Transverse colon (tissue), 4 donors: ENCODE results near the gene ZNF280A. TPM values are rescaled to one million over a fixed set of nuclear protein-coding genes. Genes with fewer than 3 reads are reported as not detected.

ENCODE experiments used
- DNase-seq: peaks from one replicate; pipeline ENCODE4 v3.0.0-alpha.2; 2019
- H3K27ac ChIP-seq, 4 donors: fragments of 200-600 bp; sonication (generic); 2 replicates each; pipeline ENCODE4 v1.5.1; 2016 to 2018; ENCODE audit warnings: inconsistent platforms in 4 of 4
- H3K27me3 ChIP-seq: fragments of 200-600 bp; sonication (generic); 2 replicates; pipeline ENCODE4 v1.5.1; 2017; ENCODE audit warnings: inconsistent platforms
- H3K36me3 ChIP-seq, 4 donors: fragments of 200-600 bp; sonication (generic); 2 replicates each; pipeline ENCODE4 v1.5.1; 2017 to 2019; ENCODE audit warnings: inconsistent platforms in 4 of 4
- H3K4me1 ChIP-seq, 4 donors: fragments of 200-600 bp; sonication (generic); 2 replicates each; pipeline ENCODE4 v1.5.1; 2017 to 2020; ENCODE audit warnings: inconsistent platforms in 4 of 4
- H3K4me3 ChIP-seq, 4 donors: fragments of 200-600 bp; sonication (generic); 1 replicate in 1 of 4; 2 replicates in 3 of 4; pipeline versions ENCODE4 v1.5.1 to v1.6.1; 2017 to 2019; ENCODE audit warnings: inconsistent platforms in 4 of 4
- H3K9me3 ChIP-seq, 2 donors: fragments of 200-600 bp; sonication (generic); 2 replicates each; pipeline ENCODE4 v1.5.1; 2017 to 2019; ENCODE audit warnings: inconsistent platforms in 2 of 2
- EP300 ChIP-seq: sonication (generic); formaldehyde crosslinking; IDR thresholded peaks from one replicate; pipeline ENCODE4 v1.6.1; 2017; ENCODE audit warnings: antibody characterized with exemption, low read depth
- POLR2A ChIP-seq: fragments of 450-650 bp; IDR thresholded peaks from one replicate; pipeline ENCODE4 v1.6.1; 2016; ENCODE audit warnings: antibody characterized with exemption, mild to moderate bottlenecking, moderate library complexity
- POLR2AphosphoS5 ChIP-seq, 3 donors: sonication (generic); formaldehyde crosslinking; IDR thresholded peaks; one replicate each; pipeline ENCODE4 v1.6.1; 2016; ENCODE audit warnings: antibody characterized with exemption in 3 of 3
- WGBS, 2 donors: methylation state at CpG; one replicate each; pipeline ENCODE4 v1.1.5; 2018; ENCODE audit warnings: low coverage in 1 of 2; 5-methylcytosine and 5-hydroxymethylcytosine counted together
- in situ Hi-C, 4 donors: fragments of 200-750 bp; cut with MboI; loops; one replicate each; pipeline versions ENCODE4 v1.15.0 to v1.15.1; 2017; ENCODE audit warnings: low sequenced_read_pairs in 3 of 4, low pct_ligation_motif_present in 1 of 4, low pct_unique_long_range_greater_than_20kb in 1 of 4
- intact Hi-C: fragments of 100-400 bp; cut with DNase I; formaldehyde crosslinking; loops from one replicate; pipeline ENCODE4 v1.15.1; 2023; ENCODE audit warnings: low total_unique reads
- total RNA-seq, 4 donors: library from RNA; depleted of rRNA; stranded (reverse); fragments of >200 nt; gene quantifications; one replicate each; pipeline ENCODE4 v1.1.0, GENCODE V29; 2016
- TF ChIP-seq, protein P1 (sequence below), 5 experiments: fragments of 200-600 bp in 3 of 5; fragments of 450-650 bp in 2 of 5; sonication (generic) in 3 of 5; IDR thresholded peaks; 1 replicate in 2 of 5; 2 replicates in 3 of 5; pipeline ENCODE4 v1.5.1; 2016 to 2017; ENCODE audit warnings: antibody characterized with exemption in 5 of 5, inconsistent platforms in 3 of 5, mild to moderate bottlenecking in 2 of 5, moderate library complexity in 1 of 5

Gene ZNF280A
- total RNA-seq, 4 donors from 2014 or later, result not detected

DNA sequence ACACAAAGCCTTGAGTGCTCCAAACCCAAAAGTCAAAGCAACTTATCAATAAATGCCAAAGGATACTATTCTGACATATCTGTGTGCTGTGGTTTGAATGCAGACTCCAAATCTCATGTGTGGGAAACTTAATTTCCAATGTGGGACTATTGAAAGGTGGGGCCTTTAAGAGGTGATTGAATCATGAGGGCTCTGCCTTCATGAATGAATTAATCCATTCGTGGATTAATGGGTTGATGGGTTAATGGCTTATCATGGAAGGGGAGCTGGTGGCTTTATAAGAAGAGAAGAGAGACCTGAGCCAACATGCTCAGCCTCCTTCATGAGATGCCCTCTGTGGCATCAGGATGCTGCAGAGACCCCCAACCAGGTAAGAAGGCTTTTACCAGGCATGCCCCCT is 16.8 kb upstream of the ZNF280A start:
- in situ Hi-C loops (no loop called here), intact Hi-C loops (no loop called here)
- no peaks in the 10 kb centered on the region for H3K9me3 ChIP-seq
- no peaks in the 10 kb centered on the region for H3K4me1 ChIP-seq
- H3K4me3 ChIP-seq, result no peak overlapping the region
- no peak for DNase-seq
- TF ChIP-seq, protein P1, sequence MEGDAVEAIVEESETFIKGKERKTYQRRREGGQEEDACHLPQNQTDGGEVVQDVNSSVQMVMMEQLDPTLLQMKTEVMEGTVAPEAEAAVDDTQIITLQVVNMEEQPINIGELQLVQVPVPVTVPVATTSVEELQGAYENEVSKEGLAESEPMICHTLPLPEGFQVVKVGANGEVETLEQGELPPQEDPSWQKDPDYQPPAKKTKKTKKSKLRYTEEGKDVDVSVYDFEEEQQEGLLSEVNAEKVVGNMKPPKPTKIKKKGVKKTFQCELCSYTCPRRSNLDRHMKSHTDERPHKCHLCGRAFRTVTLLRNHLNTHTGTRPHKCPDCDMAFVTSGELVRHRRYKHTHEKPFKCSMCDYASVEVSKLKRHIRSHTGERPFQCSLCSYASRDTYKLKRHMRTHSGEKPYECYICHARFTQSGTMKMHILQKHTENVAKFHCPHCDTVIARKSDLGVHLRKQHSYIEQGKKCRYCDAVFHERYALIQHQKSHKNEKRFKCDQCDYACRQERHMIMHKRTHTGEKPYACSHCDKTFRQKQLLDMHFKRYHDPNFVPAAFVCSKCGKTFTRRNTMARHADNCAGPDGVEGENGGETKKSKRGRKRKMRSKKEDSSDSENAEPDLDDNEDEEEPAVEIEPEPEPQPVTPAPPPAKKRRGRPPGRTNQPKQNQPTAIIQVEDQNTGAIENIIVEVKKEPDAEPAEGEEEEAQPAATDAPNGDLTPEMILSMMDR (IDR thresholded peaks at IDR 0.05), result no peak
- no peak for TF ChIP-seq EP300
- 17 to 56% methylated on average over 1 of the region's 1 CpG for WGBS, 2 donors
- H3K27ac ChIP-seq, result no peak overlapping the region
- H3K36me3 ChIP-seq, result no peaks in the 10 kb centered on the region
- H3K27me3 ChIP-seq, result no peaks in the 10 kb centered on the region

DNA sequence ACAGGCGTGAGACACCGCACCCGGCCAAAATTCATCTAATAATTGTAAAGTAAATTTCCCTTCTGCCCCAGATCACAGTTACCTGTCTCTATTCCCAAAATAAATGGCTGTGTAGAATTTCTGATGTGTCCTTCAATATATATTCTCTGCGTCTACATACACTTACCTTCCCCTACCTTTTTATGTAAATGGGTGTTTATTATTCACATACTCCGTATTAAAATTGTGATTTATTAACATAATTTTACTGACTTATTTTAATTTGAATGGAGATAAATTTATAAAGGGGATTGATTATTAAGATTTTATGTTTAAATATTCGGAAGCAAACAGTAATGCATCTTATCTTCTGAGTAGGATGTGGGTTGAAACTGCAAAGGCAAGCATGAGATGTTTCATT is 16.4 kb upstream of the ZNF280A start:
- H3K27me3 ChIP-seq, result no peaks in the 10 kb centered on the region
- in situ Hi-C loops (no loop called here), intact Hi-C loops (no loop called here)
- H3K27ac ChIP-seq, result no peak overlapping the region
- no peaks in the 10 kb centered on the region for H3K4me1 ChIP-seq
- no peaks in the 10 kb centered on the region for H3K9me3 ChIP-seq
- no peak for DNase-seq
- no peak overlapping the region for H3K4me3 ChIP-seq
- 76 to 77% methylated on average over 6 of the region's 6 CpGs for WGBS, 2 donors
- TF ChIP-seq EP300, result no peak
- no peak for TF ChIP-seq POLR2AphosphoS5 (IDR thresholded peaks at IDR 0.05)
- no peak for TF ChIP-seq POLR2A
- TF ChIP-seq, protein P1 (IDR thresholded peaks at IDR 0.05), result no peak
- H3K36me3 ChIP-seq, result no peaks in the 10 kb centered on the region

DNA sequence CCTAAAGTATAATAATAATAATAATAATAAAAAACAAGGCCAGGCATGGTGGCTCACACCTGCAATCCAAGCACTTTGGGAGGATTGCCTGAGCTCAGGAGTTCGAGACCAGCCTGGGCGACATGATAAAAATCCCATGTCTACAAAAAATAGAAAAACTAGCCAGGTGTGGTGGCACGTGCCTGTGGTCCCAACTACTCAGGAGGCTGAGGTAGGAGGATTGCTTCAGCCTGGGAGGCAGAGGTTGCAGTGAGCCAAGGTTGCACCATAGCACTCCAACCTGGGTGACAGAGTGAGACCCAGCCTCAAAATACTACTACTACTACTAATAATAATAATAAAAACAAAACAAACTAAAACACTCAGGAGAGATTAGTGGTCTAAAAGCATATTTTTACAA is 15.6 kb upstream of the ZNF280A start:
- H3K36me3 ChIP-seq, result no peaks in the 10 kb centered on the region
- 78% methylated on average over 3 of the region's 3 CpGs; no CpG with 5 or more reads in 1 of the 2 donors for WGBS, 2 donors
- no peaks in the 10 kb centered on the region for H3K4me1 ChIP-seq
- H3K4me3 ChIP-seq, result no peak overlapping the region
- no peaks in the 10 kb centered on the region for H3K27me3 ChIP-seq
- in situ Hi-C loops (no loop called here), intact Hi-C loops (no loop called here)
- TF ChIP-seq POLR2A (no peak), EP300 (no peak), POLR2AphosphoS5 (IDR thresholded peaks at IDR 0.05) (no peak)
- TF ChIP-seq, protein P1 (IDR thresholded peaks at IDR 0.05), result no peak
- no peak overlapping the region for H3K27ac ChIP-seq
- no peaks in the 10 kb centered on the region for H3K9me3 ChIP-seq
- no peak for DNase-seq

DNA sequence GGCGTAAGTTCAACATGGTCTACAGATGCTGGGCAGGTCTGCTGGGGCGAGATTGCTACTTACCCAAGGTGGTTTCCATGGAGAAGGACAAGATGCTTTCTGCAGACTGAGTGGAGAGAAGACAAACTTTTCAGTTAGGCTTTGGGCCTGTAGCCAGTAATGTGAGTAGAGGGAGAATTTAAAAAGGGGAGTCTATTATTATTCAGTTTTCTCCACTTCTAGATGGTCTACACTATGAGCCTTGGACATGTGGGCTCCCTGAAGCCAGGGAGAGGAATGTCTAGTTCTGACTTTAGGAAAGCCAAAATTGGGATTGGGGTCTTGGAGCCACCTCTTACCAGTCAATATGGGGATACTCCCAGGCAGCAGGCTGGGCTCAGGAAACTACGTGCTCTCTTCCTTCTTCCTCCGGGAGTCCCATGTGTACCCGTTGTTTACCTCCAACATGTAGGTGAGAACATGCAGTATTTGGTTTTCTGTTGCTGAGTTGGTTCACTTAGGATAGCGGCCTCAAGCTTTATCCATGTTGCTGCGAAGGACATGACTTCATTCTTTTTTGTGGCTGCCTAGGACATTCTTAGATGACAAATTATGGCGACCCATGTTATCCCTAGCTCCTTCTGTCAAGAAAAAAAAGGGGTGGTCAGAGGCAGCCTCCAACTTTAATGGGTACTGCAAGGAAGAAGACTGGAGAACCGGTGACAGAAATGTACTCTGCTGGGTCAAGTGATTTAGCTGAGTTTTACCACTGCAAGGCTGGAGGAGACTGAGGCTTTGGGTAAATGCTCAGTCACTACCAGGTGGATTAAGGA is 14.7 kb upstream of the ZNF280A start:
- Histone ChIP-seq H3K9me3 (no peaks in the 10 kb centered on the region), H3K4me1 (no peaks in the 10 kb centered on the region), H3K27me3 (no peaks in the 10 kb centered on the region), H3K27ac (no peak overlapping the region), H3K4me3 (no peak overlapping the region), H3K36me3 (no peaks in the 10 kb centered on the region)
- TF ChIP-seq, protein P1 (IDR thresholded peaks at IDR 0.05), result no peak
- TF ChIP-seq POLR2AphosphoS5 (IDR thresholded peaks at IDR 0.05) (no peak), POLR2A (no peak), EP300 (no peak)
- intact Hi-C loops, result no loop called here
- no peak for DNase-seq
- 70 to 86% methylated on average over 5 to 9 of the region's 9 CpGs for WGBS, 2 donors
- in situ Hi-C loops, result no loop called here
